Neural cell (in vitro differentiated cells): ENCODE data around the gene ZBTB42. TPM values are rescaled to one million over a fixed set of nuclear protein-coding genes. Genes with fewer than 3 reads are reported as not detected.

Experiments used
- H2AFZ ChIP-seq: fragments of 200-600, 300-800 bp; sonication (generic), shearing (Covaris generic); 2 replicates; pipeline ENCODE4 v1.6.0; 2014; ENCODE audit warnings: low read depth, mild to moderate bottlenecking, antibody characterized with exemption, low read length, moderate library complexity
- H3F3A ChIP-seq: fragments of 200-600 bp; shearing (Covaris generic); 2 replicates; pipeline ENCODE4 v1.6.1; 2016; ENCODE audit warnings: mild to moderate bottlenecking, moderate library complexity, mixed read lengths, antibody characterized with exemption, low read length; ENCODE audit not compliant: insufficient read depth, poor library complexity, severe bottlenecking
- H3K27ac ChIP-seq: fragments of 200-600, 300-800 bp; sonication (generic), shearing (Covaris generic); 2 replicates; pipeline ENCODE4 v1.5.1; 2014; ENCODE audit warnings: mild to moderate bottlenecking, low read length, moderate library complexity
- H3K27me3 ChIP-seq: fragments of 300-800, 200-600 bp; sonication (generic), shearing (Covaris generic); 2 replicates; pipeline ENCODE4 v1.6.0; 2014; ENCODE audit warnings: mild to moderate bottlenecking, low read depth, low read length, moderate library complexity; ENCODE audit not compliant: insufficient read depth
- H3K36me3 ChIP-seq: fragments of 300-800, 200-600 bp; sonication (generic), shearing (Covaris generic); 2 replicates; pipeline ENCODE4 v1.5.1; 2014; ENCODE audit warnings: mild to moderate bottlenecking, antibody characterized with exemption, low read length, moderate library complexity; ENCODE audit not compliant: insufficient read depth
- H3K4me2 ChIP-seq: fragments of 300-800, 200-600 bp; sonication (generic), shearing (Covaris generic); 2 replicates; pipeline ENCODE4 v1.6.0; 2014; ENCODE audit warnings: mild to moderate bottlenecking, low read length
- H3K4me3 ChIP-seq: fragments of 300-800, 200-600 bp; sonication (generic), shearing (Covaris generic); 2 replicates; pipeline ENCODE4 v1.5.1; 2014; ENCODE audit warnings: mild to moderate bottlenecking, low read length, moderate library complexity
- H3K79me2 ChIP-seq: fragments of 200-600 bp; shearing (Covaris generic); replicated peaks from 2 replicates; pipeline ENCODE4 v1.6.0; 2014; ENCODE audit warnings: mild to moderate bottlenecking, low read length, moderate library complexity; ENCODE audit not compliant: insufficient read depth
- H3K9ac ChIP-seq: fragments of 300-800, 200-600 bp; sonication (generic), shearing (Covaris generic); 2 replicates; pipeline ENCODE4 v1.6.1; 2016; ENCODE audit warnings: mild to moderate bottlenecking, low read length, mixed read lengths
- H3K9me2 ChIP-seq: fragments of 200-600 bp; shearing (Covaris generic); 2 replicates; pipeline ENCODE4 v1.6.1; 2016; ENCODE audit warnings: mild to moderate bottlenecking, low read length, mixed read lengths; ENCODE audit not compliant: insufficient read depth
- H3K9me3 ChIP-seq: fragments of 200-600, 300-800 bp; sonication (generic), shearing (Covaris generic); 2 replicates; pipeline ENCODE4 v1.6.1; 2016; ENCODE audit warnings: mild to moderate bottlenecking, mixed run types, low read length, moderate library complexity, mixed read lengths
- H4K20me1 ChIP-seq: fragments of 200-600 bp; shearing (Covaris generic); 2 replicates; pipeline ENCODE4 v1.6.1; 2016; ENCODE audit warnings: mild to moderate bottlenecking, mixed run types; ENCODE audit not compliant: insufficient read depth
- EP300 ChIP-seq: fragments of 450-650 bp; conservative IDR thresholded peaks from 2 replicates; pipeline ENCODE4 v1.6.1; 2014; ENCODE audit warnings: antibody characterized with exemption, mild to moderate bottlenecking, moderate library complexity; ENCODE audit not compliant: poor library complexity, severe bottlenecking
- EZH2 ChIP-seq: fragments of 200-600, 300-800 bp; shearing (Covaris generic), sonication (generic); IDR thresholded peaks from 2 replicates; pipeline ENCODE4 v1.6.1; 2014; ENCODE audit warnings: antibody characterized with exemption, low read length, borderline replicate concordance, mild to moderate bottlenecking; ENCODE audit not compliant: insufficient read depth, poor library complexity, severe bottlenecking
- MXI1 ChIP-seq: fragments of 450-650 bp; conservative IDR thresholded peaks from 2 replicates; pipeline ENCODE4 v1.6.1; 2014; ENCODE audit warnings: antibody characterized with exemption, mild to moderate bottlenecking; ENCODE audit not compliant: poor library complexity, severe bottlenecking
- POLR2AphosphoS5 ChIP-seq: IDR thresholded peaks from 2 replicates; pipeline ENCODE4 v1.6.1; 2012
- RAD21 ChIP-seq: fragments of 450-650 bp; conservative IDR thresholded peaks from 2 replicates; pipeline ENCODE4 v1.6.1; 2014; ENCODE audit warnings: antibody characterized with exemption, mild to moderate bottlenecking, moderate library complexity
- SMC3 ChIP-seq: fragments of 450-650 bp; conservative IDR thresholded peaks from 2 replicates; pipeline ENCODE4 v1.6.1; 2014; ENCODE audit warnings: antibody characterized with exemption, mild to moderate bottlenecking, moderate library complexity; ENCODE audit not compliant: poor library complexity
- TAF1 ChIP-seq: IDR thresholded peaks from 2 replicates; pipeline ENCODE4 v1.6.1; 2012; ENCODE audit warnings: low read depth
- polyA plus RNA-seq: library from polyadenylated mRNA; depleted of rRNA; stranded (reverse); fragments of >200 nt; gene quantifications from 2 replicates; pipeline ENCODE4 v1.2.3, GENCODE V29; 2014
- TF ChIP-seq, protein P1 (sequence below): IDR thresholded peaks from 2 replicates; pipeline ENCODE4 v1.6.1; 2012; ENCODE audit warnings: borderline replicate concordance
- TF ChIP-seq, protein P2 (sequence below): fragments of 450-650 bp; IDR thresholded peaks from 2 replicates; pipeline ENCODE4 v1.5.1; 2014; ENCODE audit warnings: antibody characterized with exemption, mild to moderate bottlenecking, moderate library complexity; ENCODE audit not compliant: poor library complexity, severe bottlenecking

The ZBTB42 gene
- polyA plus RNA-seq, 1 donor from 2014 or later = not detected

DNA sequence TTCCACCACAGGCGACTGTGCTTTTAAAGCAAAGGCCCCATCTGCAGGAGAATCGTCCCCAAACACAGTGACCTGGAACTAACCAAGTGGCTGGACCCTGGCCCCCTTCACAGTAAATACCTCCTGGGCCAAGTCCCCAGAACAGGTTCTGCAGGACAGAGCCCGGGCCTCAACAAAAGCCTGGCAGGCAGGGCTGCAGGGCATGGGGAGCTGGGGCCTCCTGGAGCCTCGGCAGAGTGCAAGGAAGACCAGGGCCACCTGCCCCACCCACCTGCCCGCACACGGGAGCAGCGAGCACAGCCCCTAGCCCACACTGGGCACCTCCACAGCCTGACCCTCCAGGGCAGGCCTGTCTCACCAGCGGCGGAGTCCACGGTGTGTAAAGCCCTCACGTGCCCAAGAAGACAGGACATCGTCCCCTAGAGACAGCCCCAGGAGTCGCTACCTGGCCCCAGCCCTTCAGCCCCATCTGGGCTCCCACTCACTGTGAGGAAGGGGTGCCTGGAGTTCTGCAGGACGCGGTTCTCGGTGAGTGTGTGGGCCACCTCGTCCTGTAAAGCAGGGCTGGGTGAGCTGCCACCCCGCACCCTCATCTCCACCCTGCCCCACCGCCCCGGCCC is 26.3 kb upstream of the ZBTB42 start:
- Histone ChIP-seq H4K20me1 (no peaks in the 10 kb centered on the region), H3K9me2 (no peaks in the 10 kb centered on the region), H3K79me2 (no peaks in the 10 kb centered on the region), H3K9me3 (no peaks in the 10 kb centered on the region), H3K9ac (no peak overlapping the region), H3K36me3 (peaks cover 11% of the 10 kb centered on the region), H3F3A (no peaks in the 10 kb centered on the region), H3K4me2 (no peak overlapping the region), H2AFZ (no peak overlapping the region), H3K27me3 (no peaks in the 10 kb centered on the region), H3K4me3 (no peak overlapping the region), H3K27ac (no peak overlapping the region)
- TF ChIP-seq, protein P1, sequence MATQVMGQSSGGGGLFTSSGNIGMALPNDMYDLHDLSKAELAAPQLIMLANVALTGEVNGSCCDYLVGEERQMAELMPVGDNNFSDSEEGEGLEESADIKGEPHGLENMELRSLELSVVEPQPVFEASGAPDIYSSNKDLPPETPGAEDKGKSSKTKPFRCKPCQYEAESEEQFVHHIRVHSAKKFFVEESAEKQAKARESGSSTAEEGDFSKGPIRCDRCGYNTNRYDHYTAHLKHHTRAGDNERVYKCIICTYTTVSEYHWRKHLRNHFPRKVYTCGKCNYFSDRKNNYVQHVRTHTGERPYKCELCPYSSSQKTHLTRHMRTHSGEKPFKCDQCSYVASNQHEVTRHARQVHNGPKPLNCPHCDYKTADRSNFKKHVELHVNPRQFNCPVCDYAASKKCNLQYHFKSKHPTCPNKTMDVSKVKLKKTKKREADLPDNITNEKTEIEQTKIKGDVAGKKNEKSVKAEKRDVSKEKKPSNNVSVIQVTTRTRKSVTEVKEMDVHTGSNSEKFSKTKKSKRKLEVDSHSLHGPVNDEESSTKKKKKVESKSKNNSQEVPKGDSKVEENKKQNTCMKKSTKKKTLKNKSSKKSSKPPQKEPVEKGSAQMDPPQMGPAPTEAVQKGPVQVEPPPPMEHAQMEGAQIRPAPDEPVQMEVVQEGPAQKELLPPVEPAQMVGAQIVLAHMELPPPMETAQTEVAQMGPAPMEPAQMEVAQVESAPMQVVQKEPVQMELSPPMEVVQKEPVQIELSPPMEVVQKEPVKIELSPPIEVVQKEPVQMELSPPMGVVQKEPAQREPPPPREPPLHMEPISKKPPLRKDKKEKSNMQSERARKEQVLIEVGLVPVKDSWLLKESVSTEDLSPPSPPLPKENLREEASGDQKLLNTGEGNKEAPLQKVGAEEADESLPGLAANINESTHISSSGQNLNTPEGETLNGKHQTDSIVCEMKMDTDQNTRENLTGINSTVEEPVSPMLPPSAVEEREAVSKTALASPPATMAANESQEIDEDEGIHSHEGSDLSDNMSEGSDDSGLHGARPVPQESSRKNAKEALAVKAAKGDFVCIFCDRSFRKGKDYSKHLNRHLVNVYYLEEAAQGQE = no peak
- TF ChIP-seq, protein P2, sequence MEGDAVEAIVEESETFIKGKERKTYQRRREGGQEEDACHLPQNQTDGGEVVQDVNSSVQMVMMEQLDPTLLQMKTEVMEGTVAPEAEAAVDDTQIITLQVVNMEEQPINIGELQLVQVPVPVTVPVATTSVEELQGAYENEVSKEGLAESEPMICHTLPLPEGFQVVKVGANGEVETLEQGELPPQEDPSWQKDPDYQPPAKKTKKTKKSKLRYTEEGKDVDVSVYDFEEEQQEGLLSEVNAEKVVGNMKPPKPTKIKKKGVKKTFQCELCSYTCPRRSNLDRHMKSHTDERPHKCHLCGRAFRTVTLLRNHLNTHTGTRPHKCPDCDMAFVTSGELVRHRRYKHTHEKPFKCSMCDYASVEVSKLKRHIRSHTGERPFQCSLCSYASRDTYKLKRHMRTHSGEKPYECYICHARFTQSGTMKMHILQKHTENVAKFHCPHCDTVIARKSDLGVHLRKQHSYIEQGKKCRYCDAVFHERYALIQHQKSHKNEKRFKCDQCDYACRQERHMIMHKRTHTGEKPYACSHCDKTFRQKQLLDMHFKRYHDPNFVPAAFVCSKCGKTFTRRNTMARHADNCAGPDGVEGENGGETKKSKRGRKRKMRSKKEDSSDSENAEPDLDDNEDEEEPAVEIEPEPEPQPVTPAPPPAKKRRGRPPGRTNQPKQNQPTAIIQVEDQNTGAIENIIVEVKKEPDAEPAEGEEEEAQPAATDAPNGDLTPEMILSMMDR = no peak
- TF ChIP-seq EP300 = no peak
- TF ChIP-seq POLR2AphosphoS5 = no peak
- TF ChIP-seq RAD21 = no peak
- TF ChIP-seq SMC3 = no peak
- no peak for TF ChIP-seq TAF1
- no peak for TF ChIP-seq EZH2
- TF ChIP-seq MXI1 = no peak

DNA sequence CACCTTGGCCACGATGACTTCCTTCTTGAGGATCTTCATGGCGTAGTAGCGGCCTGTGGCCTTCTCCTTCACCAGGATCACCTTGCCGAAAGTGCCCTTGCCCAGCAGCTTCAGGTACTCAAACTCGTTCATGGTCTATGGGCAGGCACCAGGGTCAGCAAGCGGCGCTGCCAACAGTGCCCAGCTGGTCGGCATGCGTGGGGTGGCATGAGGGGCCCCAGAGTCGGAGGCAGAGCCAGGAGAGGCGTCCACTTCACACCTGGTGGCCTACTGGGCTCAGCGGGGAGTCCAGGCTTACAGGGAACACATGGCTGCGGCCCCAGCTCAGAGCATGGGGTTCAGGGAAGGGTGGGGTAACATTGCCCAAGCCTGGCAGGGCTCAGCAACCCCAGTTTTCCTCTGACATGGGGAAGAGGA is 25.8 kb upstream of the ZBTB42 start:
- Histone ChIP-seq H3K9me2 (no peaks in the 10 kb centered on the region), H2AFZ (no peak overlapping the region), H3K4me3 (no peak overlapping the region), H3K27ac (no peak overlapping the region), H3F3A (no peaks in the 10 kb centered on the region), H3K79me2 (no peaks in the 10 kb centered on the region), H3K36me3 (peaks cover 11% of the 10 kb centered on the region), H4K20me1 (no peaks in the 10 kb centered on the region), H3K9me3 (no peaks in the 10 kb centered on the region), H3K4me2 (no peak overlapping the region), H3K9ac (no peak overlapping the region), H3K27me3 (no peaks in the 10 kb centered on the region)
- TF ChIP-seq EZH2 (no peak), MXI1 (no peak), RAD21 (no peak), POLR2AphosphoS5 (no peak)
- TF ChIP-seq, protein P2 = no peak
- TF ChIP-seq, protein P1 = no peak
